Upper lobe of left lung (tissue), 6 donors: Measurements from ENCODE around the gene LRRC47. TPM values are rescaled to one million over a fixed set of nuclear protein-coding genes. Genes with fewer than 3 reads are reported as not detected.
"Not testable (repeated sequence)": the region's sequence is repeated elsewhere in the genome, so short reads cannot be mapped to it uniquely, and the experiment has no call there.

Experiments
- ATAC-seq, 2 donors: fragments of 200-7000 bp; cut with Tn5 transposase; one replicate each; pipeline ENCODE4 v1.9.1; 2022; ENCODE audit warnings: mild to moderate bottlenecking in 2 of 2, moderate library complexity in 2 of 2; ENCODE audit not compliant: low FRiP score in 2 of 2
- DNase-seq, 2 donors: peaks; one replicate each; pipeline ENCODE4 v3.0.0-alpha.2; 2019 to 2020
- H3K27ac ChIP-seq, 4 donors: fragments of 200-600 bp; sonication (generic); one replicate each; pipeline ENCODE4 v1.5.1; 2016 to 2019
- H3K27me3 ChIP-seq, 4 donors: fragments of 200-600 bp; sonication (generic); one replicate each; pipeline ENCODE4 v1.5.1; 2017 to 2019
- H3K36me3 ChIP-seq, 4 donors: fragments of 200-600 bp; sonication (generic); one replicate each; pipeline ENCODE4 v1.5.1; 2016 to 2019
- H3K4me1 ChIP-seq, 4 donors: fragments of 200-600 bp; sonication (generic); one replicate each; pipeline ENCODE4 v1.5.1; 2018 to 2019
- H3K4me3 ChIP-seq, 4 donors: fragments of 200-600 bp; sonication (generic); one replicate each; pipeline ENCODE4 v1.5.1; 2017 to 2019; ENCODE audit warnings: mild to moderate bottlenecking in 2 of 4, moderate library complexity in 1 of 4
- H3K9me3 ChIP-seq, 4 donors: fragments of 200-600 bp; sonication (generic); one replicate each; pipeline ENCODE4 v1.5.1; 2018 to 2019
- EP300 ChIP-seq, 4 donors: sonication (generic); formaldehyde crosslinking; IDR thresholded peaks; one replicate each; pipeline ENCODE4 v1.5.1; 2017; ENCODE audit warnings: antibody characterized with exemption in 4 of 4, control low read depth in 2 of 4
- POLR2A ChIP-seq, 4 donors: fragments of 450-650 bp; IDR thresholded peaks; one replicate each; pipeline ENCODE4 v1.5.1; 2016 to 2017; ENCODE audit warnings: antibody characterized with exemption in 4 of 4, mild to moderate bottlenecking in 2 of 4
- POLR2AphosphoS5 ChIP-seq, 2 donors: sonication (generic); formaldehyde crosslinking; IDR thresholded peaks; one replicate each; pipeline ENCODE4 v1.5.1; 2017; ENCODE audit warnings: antibody characterized with exemption in 2 of 2
- WGBS, 2 donors: methylation state at CpG; one replicate each; pipeline ENCODE4 v1.1.5; 2017 to 2018; 5-methylcytosine and 5-hydroxymethylcytosine counted together
- total RNA-seq, 6 donors: library from RNA; depleted of rRNA in 4 of 6; stranded (reverse); fragments of >200 nt in 4 of 6; gene quantifications; one replicate each; pipeline versions ENCODE4 v1.1.0 to v1.2.1, GENCODE V29; 2016 to 2021
- TF ChIP-seq, protein P1 (sequence below), 6 experiments: fragments of 450-650 bp in 4 of 6; fragments of 200-600 bp in 2 of 6; sonication (generic) in 2 of 6; IDR thresholded peaks; one replicate each; pipeline ENCODE4 v1.5.1; 2016 to 2019; ENCODE audit warnings: antibody characterized with exemption in 6 of 6
- donor health status: DM: no; HTN: no; CAD: no; lungs with moderate emphysema.
- donor health status: DM: no; HTN: yes; CAD: no; lungs with severe emphysema.

The LRRC47 gene
- total RNA-seq, 6 donors from 2014 or later = 30.3 to 63.9 (median 39.3) TPM

DNA sequence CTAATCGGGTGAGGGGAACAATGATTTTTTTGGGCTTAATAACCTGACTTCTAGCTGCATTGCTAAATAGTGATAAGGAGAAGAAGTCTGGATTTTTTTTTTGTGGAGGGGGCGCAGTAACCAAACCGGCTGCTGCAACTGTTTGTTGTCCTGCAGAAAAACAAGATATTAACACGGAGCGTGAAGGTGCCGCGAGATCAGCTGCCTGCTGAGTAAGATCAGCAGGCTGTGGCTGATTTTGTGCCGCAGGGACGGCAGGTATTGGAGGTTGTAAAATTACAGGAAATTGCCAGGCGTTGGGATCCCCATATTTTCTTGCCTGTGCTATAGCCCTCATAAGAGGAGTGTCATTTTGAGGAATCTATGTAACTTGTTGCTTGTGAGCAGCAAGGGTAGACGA lies 8.7 kb upstream of the LRRC47 start:
- WGBS, 2 donors = 84 to 88% methylated on average over 11 of the region's 11 CpGs
- no peak for DNase-seq
- Histone ChIP-seq H3K27me3 (no peaks in the 10 kb centered on the region), H3K4me1 (no peaks in the 10 kb centered on the region), H3K36me3 (no peaks in the 10 kb centered on the region), H3K4me3 (no peak overlapping the region), H3K9me3 (no peaks in the 10 kb centered on the region), H3K27ac (no peak overlapping the region)
- TF ChIP-seq EP300 (IDR thresholded peaks at IDR 0.05) (no peak), POLR2A (IDR thresholded peaks at IDR 0.05) (no peak), POLR2AphosphoS5 (IDR thresholded peaks at IDR 0.05) (no peak)
- TF ChIP-seq, protein P1, sequence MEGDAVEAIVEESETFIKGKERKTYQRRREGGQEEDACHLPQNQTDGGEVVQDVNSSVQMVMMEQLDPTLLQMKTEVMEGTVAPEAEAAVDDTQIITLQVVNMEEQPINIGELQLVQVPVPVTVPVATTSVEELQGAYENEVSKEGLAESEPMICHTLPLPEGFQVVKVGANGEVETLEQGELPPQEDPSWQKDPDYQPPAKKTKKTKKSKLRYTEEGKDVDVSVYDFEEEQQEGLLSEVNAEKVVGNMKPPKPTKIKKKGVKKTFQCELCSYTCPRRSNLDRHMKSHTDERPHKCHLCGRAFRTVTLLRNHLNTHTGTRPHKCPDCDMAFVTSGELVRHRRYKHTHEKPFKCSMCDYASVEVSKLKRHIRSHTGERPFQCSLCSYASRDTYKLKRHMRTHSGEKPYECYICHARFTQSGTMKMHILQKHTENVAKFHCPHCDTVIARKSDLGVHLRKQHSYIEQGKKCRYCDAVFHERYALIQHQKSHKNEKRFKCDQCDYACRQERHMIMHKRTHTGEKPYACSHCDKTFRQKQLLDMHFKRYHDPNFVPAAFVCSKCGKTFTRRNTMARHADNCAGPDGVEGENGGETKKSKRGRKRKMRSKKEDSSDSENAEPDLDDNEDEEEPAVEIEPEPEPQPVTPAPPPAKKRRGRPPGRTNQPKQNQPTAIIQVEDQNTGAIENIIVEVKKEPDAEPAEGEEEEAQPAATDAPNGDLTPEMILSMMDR (IDR thresholded peaks at IDR 0.05) = no peak
- no peak for ATAC-seq

DNA sequence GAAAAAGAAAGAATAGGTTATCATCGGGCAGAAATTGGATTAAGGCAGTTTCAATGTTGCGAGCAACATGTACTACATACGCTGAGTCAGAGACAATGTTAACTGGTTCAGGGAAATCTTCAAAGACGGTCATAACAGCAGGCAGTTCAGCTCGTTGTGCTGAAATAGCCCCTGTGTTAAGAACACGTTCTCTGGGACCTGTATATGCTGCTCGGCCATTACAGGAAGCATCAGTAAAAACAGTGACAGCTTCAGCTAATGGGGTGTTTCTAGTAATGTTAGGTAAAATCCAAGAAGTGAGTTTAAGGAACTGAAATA lies 8.3 kb upstream of the LRRC47 start:
- H3K27me3 ChIP-seq, H3K9me3 ChIP-seq, DNase-seq, ATAC-seq, H3K4me3 ChIP-seq, H3K36me3 ChIP-seq, H3K27ac ChIP-seq, H3K4me1 ChIP-seq: not testable (repeated sequence)
- WGBS, 2 donors = 65 to 67% methylated on average over 7 of the region's 7 CpGs

DNA sequence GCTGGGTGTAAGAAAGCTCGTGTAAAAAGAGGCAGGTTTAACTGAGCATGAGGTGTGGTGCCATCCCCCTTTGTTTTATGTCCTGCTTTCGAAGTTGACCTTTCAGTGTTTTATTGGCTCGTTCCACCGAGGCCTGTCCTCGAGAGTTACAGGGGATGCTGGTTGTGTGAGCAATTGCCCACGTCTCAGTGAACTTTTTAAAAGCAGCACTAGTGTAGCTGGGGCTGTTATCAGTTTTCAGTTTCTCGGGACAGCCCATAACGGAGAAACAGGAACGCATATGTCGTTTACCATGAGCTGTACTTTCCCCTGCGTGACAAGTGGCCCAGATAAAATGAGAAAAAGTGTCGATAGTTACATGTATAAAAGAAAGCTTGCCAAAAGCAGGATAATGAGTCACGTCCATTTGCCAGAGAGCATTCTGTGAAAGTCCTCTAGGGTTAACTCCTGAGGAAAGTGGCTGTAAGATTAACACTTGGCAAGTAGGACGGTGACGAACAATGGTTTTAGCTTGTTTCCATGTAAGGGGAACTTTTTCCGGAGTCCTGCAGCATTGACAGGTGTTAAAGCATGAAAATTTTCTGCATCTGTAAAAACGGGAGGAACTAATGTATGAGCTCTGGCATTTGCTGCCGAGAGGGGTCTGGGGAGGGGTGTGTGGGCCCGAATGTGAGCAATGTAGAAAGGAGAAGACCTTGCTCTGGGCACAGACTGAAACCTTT lies 7.8 kb upstream of the LRRC47 start:
- Histone ChIP-seq H3K27ac (no peak overlapping the region), H3K4me3 (no peak overlapping the region), H3K27me3 (no peaks in the 10 kb centered on the region), H3K9me3 (no peaks in the 10 kb centered on the region), H3K4me1 (no peaks in the 10 kb centered on the region), H3K36me3 (no peaks in the 10 kb centered on the region)
- TF ChIP-seq EP300 (IDR thresholded peaks at IDR 0.05) = no peak
- TF ChIP-seq, protein P1 (IDR thresholded peaks at IDR 0.05) = no peak
- no peak for TF ChIP-seq POLR2A (IDR thresholded peaks at IDR 0.05)
- no peak for TF ChIP-seq POLR2AphosphoS5 (IDR thresholded peaks at IDR 0.05)
- WGBS, 2 donors = 74 to 76% methylated on average over 19 of the region's 19 CpGs
- ATAC-seq (no peak), DNase-seq (no peak)

DNA sequence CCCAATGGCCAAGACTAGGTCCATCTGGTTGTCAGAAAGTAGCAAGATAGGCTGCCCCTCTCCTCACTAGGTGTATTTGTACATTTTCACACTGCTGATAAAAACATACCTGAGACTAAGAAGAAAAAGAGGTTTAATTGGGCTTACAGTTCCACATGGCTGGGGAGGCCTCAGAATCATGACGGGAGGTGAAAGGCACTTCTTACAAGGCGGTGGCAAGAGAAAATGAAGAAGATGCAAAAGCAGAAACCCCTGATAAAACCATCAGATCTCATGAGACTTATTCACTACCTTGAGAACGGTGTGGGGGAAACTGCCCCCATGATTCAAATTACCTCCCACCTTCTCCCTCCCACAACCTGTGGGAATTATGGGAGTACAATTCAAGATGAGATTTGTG lies 4.5 kb upstream of the LRRC47 start:
- H3K4me3 ChIP-seq, H3K27me3 ChIP-seq, H3K27ac ChIP-seq, H3K36me3 ChIP-seq, H3K9me3 ChIP-seq, DNase-seq, ATAC-seq, H3K4me1 ChIP-seq: not testable (repeated sequence)
- WGBS, 2 donors = 81 to 85% methylated on average over 3 of the region's 3 CpGs

DNA sequence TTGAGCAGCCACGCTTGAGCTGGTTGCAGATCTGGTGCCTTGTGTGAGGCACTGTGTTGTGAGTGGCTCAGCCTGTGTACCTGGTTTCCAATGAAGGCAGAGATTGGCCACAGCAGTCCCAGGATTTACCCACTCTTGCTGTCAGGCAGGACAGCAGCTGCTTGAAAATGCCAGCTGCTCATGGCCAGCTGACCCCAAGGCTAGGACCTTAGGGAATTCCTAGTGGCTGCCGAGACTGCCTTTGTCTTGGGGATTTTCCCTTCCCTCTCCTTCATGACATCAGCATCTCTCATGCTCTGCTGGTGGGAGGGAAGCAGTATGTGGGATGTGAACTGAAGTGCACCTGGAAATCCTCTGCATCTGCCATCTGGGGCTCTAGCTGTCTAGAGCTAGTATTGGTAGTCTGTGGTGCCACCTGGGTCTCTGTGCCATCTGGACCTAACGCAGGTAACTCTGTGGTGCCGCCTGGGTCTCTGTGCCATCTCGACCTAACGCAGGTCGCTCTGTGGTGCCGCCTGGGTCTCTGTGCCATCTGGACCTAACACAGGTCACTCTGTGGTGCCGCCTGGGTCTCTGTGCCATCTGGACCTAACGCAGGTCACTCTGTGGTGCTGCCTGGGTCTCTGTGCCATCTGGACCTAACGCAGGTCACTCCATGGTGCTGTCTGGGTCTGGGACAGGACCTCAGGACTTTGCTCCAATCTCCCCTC lies 3.8 kb upstream of the LRRC47 start:
- DNase-seq = no peak
- H3K4me3 ChIP-seq = no peak overlapping the region
- no peaks in the 10 kb centered on the region for H3K27me3 ChIP-seq
- H3K9me3 ChIP-seq = no peaks in the 10 kb centered on the region
- H3K4me1 ChIP-seq = peaks cover 11 to 16% (median 12%) of the 10 kb centered on the region in 4 donors
- no peaks in the 10 kb centered on the region for H3K36me3 ChIP-seq
- no peak for ATAC-seq
- no peak for TF ChIP-seq EP300 (IDR thresholded peaks at IDR 0.05)
- TF ChIP-seq, protein P1 (IDR thresholded peaks at IDR 0.05) = no peak
- TF ChIP-seq POLR2AphosphoS5 (IDR thresholded peaks at IDR 0.05) = no peak
- no peak for TF ChIP-seq POLR2A (IDR thresholded peaks at IDR 0.05)
- H3K27ac ChIP-seq = no peak overlapping the region
- 67 to 83% methylated on average over 11 of the region's 11 CpGs for WGBS, 2 donors
